Measurements from ENCODE around the gene EIF4E1B.

The EIF4E1B gene

GRCh38 chr5:176667637-176668036, 37.2 kb downstream of the EIF4E1B start:
- DNase-seq, result no peak

GRCh38 chr5:176670449-176670848, 40.0 kb downstream of the EIF4E1B start:
- DNase-seq, result peak in 1 of 2 experiments; percentile 16

- DNase-seq, result no peak
These were observed 40.9 kb downstream of the EIF4E1B start for GRCh38 chr5:176671399-176671798.

- no peak for DNase-seq
These were observed 41.6 kb downstream of the EIF4E1B start for GRCh38 chr5:176671890-176672747.

- DNase-seq, result no peak
These were observed 43.4 kb downstream of the EIF4E1B start for GRCh38 chr5:176673651-176674583.

- no peak for DNase-seq
These were observed 44.3 kb downstream of the EIF4E1B start for GRCh38 chr5:176674799-176675198.

- DNase-seq, result no peak
These were observed 45.3 kb downstream of the EIF4E1B start for GRCh38 chr5:176675676-176676360.

GRCh38 chr5:176676361-176676824, 45.9 kb downstream of the EIF4E1B start:
- no peak for DNase-seq

GRCh38 chr5:176677209-176677939, 46.9 kb downstream of the EIF4E1B start:
- DNase-seq, result peak; percentile 38 to 82

- DNase-seq, result no peak
These were observed 48.1 kb downstream of the EIF4E1B start for GRCh38 chr5:176678584-176678983.

- no peak for DNase-seq
These were observed 49.1 kb downstream of the EIF4E1B start for GRCh38 chr5:176679365-176680225.

- no peak for DNase-seq
These were observed 49.7 kb downstream of the EIF4E1B start for GRCh38 chr5:176680226-176680563.

- DNase-seq, result no peak
These were observed 51.6 kb downstream of the EIF4E1B start for GRCh38 chr5:176682016-176682531.

GRCh38 chr5:176685010-176685409, 54.5 kb downstream of the EIF4E1B start:
- no peak for DNase-seq

- DNase-seq, result no peak
These were observed 56.8 kb downstream of the EIF4E1B start for GRCh38 chr5:176687247-176687646.

- DNase-seq, result no peak
These were observed 57.4 kb downstream of the EIF4E1B start for GRCh38 chr5:176687881-176688280.

- DNase-seq, result no peak
These were observed 60.4 kb downstream of the EIF4E1B start for GRCh38 chr5:176690911-176691310.

- no peak for DNase-seq
These were observed 61.0 kb downstream of the EIF4E1B start for GRCh38 chr5:176691524-176691923.

GRCh38 chr5:176692326-176692725, 61.9 kb downstream of the EIF4E1B start:
- no peak for DNase-seq

GRCh38 chr5:176692839-176693476, 62.5 kb downstream of the EIF4E1B start:
- no peak for DNase-seq

- no peak for DNase-seq
These were observed 63.0 kb downstream of the EIF4E1B start for GRCh38 chr5:176693477-176693851.
